ENCODE measurements around the gene SULF2. TPM values are rescaled to one million over a fixed set of nuclear protein-coding genes. Genes with fewer than 3 reads are reported as not detected.

Gene SULF2
- total RNA-seq, 2 donors from 2014 or later, result 75.7 to 146 TPM

- no peaks in the 10 kb centered on the region for H3K4me1 ChIP-seq (ENCODE audit: control insufficient read depth, insufficient read depth, low read length)
- H3K9ac ChIP-seq (ENCODE audit: extremely low read depth, low read length, poor library complexity, severe bottlenecking), result no peak overlapping the region
- WGBS, 2 experiments (ENCODE audit: insufficient coverage in 1 of 2, insufficient read length in 1 of 2), result 90 to 93% methylated on average over 12 to 17 of the region's 17 CpGs
- no peaks in the 10 kb centered on the region for H3K27me3 ChIP-seq (ENCODE audit: control insufficient read depth, insufficient read depth, low read length, poor library complexity, severe bottlenecking)
- Mint-ChIP-seq H3K27ac (no peak overlapping the region), H3K4me1 (peaks cover 2% of the 10 kb centered on the region), H3K27me3 (ENCODE audit: insufficient read depth) (no peaks in the 10 kb centered on the region), H3K36me3 (ENCODE audit: low read depth) (peaks cover 66% of the 10 kb centered on the region), H3K9me3 (peaks cover 12% of the 10 kb centered on the region), H3K4me3 (no peak overlapping the region)
- DNase-seq, result no peak
- H3K4me3 ChIP-seq (ENCODE audit: low read length), result no peak overlapping the region
- H3K9me3 ChIP-seq (ENCODE audit: control insufficient read depth, low read length), result peaks cover 16% of the 10 kb centered on the region
- no peak overlapping the region for H3K27ac ChIP-seq (ENCODE audit: low read depth, low read length)
- no peak for TF ChIP-seq CTCF (conservative IDR thresholded peaks at IDR 0.05)
- H3K36me3 ChIP-seq (ENCODE audit: control insufficient read depth, insufficient read depth, low read length), result peaks cover 59% of the 10 kb centered on the region
These were observed 57.3 kb downstream of the SULF2 start for GRCh38 chr20:47727909-47728361.

- no peak for TF ChIP-seq CTCF (conservative IDR thresholded peaks at IDR 0.05)
- no peaks in the 10 kb centered on the region for H3K27me3 ChIP-seq (ENCODE audit: control insufficient read depth, insufficient read depth, low read length, poor library complexity, severe bottlenecking)
- Mint-ChIP-seq H3K9me3 (peaks cover 12% of the 10 kb centered on the region), H3K4me3 (no peak overlapping the region), H3K27me3 (ENCODE audit: insufficient read depth) (no peaks in the 10 kb centered on the region), H3K36me3 (ENCODE audit: low read depth) (peaks cover 62% of the 10 kb centered on the region), H3K4me1 (peaks cover 2% of the 10 kb centered on the region), H3K27ac (no peak overlapping the region)
- WGBS, 2 experiments (ENCODE audit: insufficient coverage in 1 of 2, insufficient read length in 1 of 2), result 95% methylated on average over 15 to 18 of the region's 18 CpGs
- H3K4me1 ChIP-seq (ENCODE audit: control insufficient read depth, insufficient read depth, low read length), result no peaks in the 10 kb centered on the region
- no peak for DNase-seq
- peaks cover 56% of the 10 kb centered on the region for H3K36me3 ChIP-seq (ENCODE audit: control insufficient read depth, insufficient read depth, low read length)
- H3K9ac ChIP-seq (ENCODE audit: extremely low read depth, low read length, poor library complexity, severe bottlenecking), result no peak overlapping the region
- H3K27ac ChIP-seq (ENCODE audit: low read depth, low read length), result no peak overlapping the region
- H3K4me3 ChIP-seq (ENCODE audit: low read length), result no peak overlapping the region
- H3K9me3 ChIP-seq (ENCODE audit: control insufficient read depth, low read length), result peaks cover 16% of the 10 kb centered on the region
These were observed 58.0 kb downstream of the SULF2 start for GRCh38 chr20:47727170-47727880.

- Mint-ChIP-seq H3K4me3 (no peak overlapping the region), H3K27ac (no peak overlapping the region), H3K4me1 (peaks cover 3% of the 10 kb centered on the region), H3K36me3 (ENCODE audit: low read depth) (peaks cover 61% of the 10 kb centered on the region), H3K9me3 (peaks cover 15% of the 10 kb centered on the region), H3K27me3 (ENCODE audit: insufficient read depth) (no peaks in the 10 kb centered on the region)
- WGBS, 2 experiments (ENCODE audit: insufficient coverage in 1 of 2, insufficient read length in 1 of 2), result 93 to 97% methylated on average over 4 to 7 of the region's 7 CpGs
- peaks cover 55% of the 10 kb centered on the region for H3K36me3 ChIP-seq (ENCODE audit: control insufficient read depth, insufficient read depth, low read length)
- no peaks in the 10 kb centered on the region for H3K27me3 ChIP-seq (ENCODE audit: control insufficient read depth, insufficient read depth, low read length, poor library complexity, severe bottlenecking)
- no peak overlapping the region for H3K27ac ChIP-seq (ENCODE audit: low read depth, low read length)
- TF ChIP-seq CTCF (conservative IDR thresholded peaks at IDR 0.05), result no peak
- no peaks in the 10 kb centered on the region for H3K4me1 ChIP-seq (ENCODE audit: control insufficient read depth, insufficient read depth, low read length)
- H3K4me3 ChIP-seq (ENCODE audit: low read length), result no peak overlapping the region
- no peak for DNase-seq
- peaks cover 16% of the 10 kb centered on the region for H3K9me3 ChIP-seq (ENCODE audit: control insufficient read depth, low read length)
- no peak overlapping the region for H3K9ac ChIP-seq (ENCODE audit: extremely low read depth, low read length, poor library complexity, severe bottlenecking)
These were observed 58.6 kb downstream of the SULF2 start for GRCh38 chr20:47726632-47727031.

Measured in endodermal cell (in vitro differentiated cells).